ENCODE data around the gene EXOSC7.

DNA sequence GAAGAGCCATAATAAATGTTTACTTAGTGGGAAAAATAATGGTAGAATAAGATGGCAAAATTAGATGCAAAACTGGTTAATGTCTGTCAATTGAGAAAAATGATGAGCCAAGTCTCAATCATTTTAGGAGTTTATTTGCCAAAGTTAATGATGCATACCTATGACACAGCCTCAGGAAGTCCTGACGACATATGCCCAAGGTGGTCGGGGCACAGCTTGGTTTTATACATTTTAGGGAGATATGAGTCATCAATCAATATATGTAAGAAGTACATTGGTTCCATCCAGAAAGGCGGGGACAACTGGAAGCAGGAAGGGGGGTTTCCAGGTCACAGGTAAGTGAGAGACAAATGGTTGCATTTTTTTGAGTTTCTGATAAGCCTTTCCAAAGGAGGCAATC is 81.5 kb downstream of the EXOSC7 start:
- TF ChIP-seq POLR2AphosphoS5 (IDR thresholded peaks at IDR 0.05; ENCODE audit: low read depth, low read length): no peak
- TF ChIP-seq CHD2 (IDR thresholded peaks at IDR 0.05; ENCODE audit: low read length, partially characterized antibody): no peak
- TF ChIP-seq CTCF (IDR thresholded peaks at IDR 0.05): no peak
- TF ChIP-seq SMC3 (IDR thresholded peaks at IDR 0.05; ENCODE audit: low read depth, low read length): no peak
- TF ChIP-seq YY1 (IDR thresholded peaks at IDR 0.05; ENCODE audit: low read depth): no peak
- TF ChIP-seq TAF1 (IDR thresholded peaks at IDR 0.05; ENCODE audit: borderline replicate concordance, low read depth, low read length): no peak
- no peak for TF ChIP-seq EP300 (IDR thresholded peaks at IDR 0.05; ENCODE audit: borderline replicate concordance in 1 of 2, low read depth in 1 of 2, low read length in 1 of 2)
- no peak for TF ChIP-seq MXI1 (IDR thresholded peaks at IDR 0.05; ENCODE audit: low read depth, low read length)
- no peak for TF ChIP-seq MAX (IDR thresholded peaks at IDR 0.05; ENCODE audit: low read depth)
- TF ChIP-seq RAD21 (IDR thresholded peaks at IDR 0.05; ENCODE audit: low read length): no peak
- TF ChIP-seq, protein P1, sequence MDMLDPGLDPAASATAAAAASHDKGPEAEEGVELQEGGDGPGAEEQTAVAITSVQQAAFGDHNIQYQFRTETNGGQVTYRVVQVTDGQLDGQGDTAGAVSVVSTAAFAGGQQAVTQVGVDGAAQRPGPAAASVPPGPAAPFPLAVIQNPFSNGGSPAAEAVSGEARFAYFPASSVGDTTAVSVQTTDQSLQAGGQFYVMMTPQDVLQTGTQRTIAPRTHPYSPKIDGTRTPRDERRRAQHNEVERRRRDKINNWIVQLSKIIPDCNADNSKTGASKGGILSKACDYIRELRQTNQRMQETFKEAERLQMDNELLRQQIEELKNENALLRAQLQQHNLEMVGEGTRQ (IDR thresholded peaks at IDR 0.05; ENCODE audit: borderline replicate concordance, low read depth, low read length): no peak
- no peak for TF ChIP-seq FOXJ3 (CRISPR knock-in tag; IDR thresholded peaks at IDR 0.05)
